OCI-LY7 (cell line): ENCODE data around the gene IGSF3.

Experiments used
- EZH2phosphoT487 ChIP-seq: fragments of 200-600 bp; sonication (generic); IDR thresholded peaks from 2 replicates; pipeline ENCODE4 v1.6.1; 2018; ENCODE audit warnings: low read depth, borderline replicate concordance, mild to moderate bottlenecking, mixed run types, antibody characterized with exemption, low read length, moderate library complexity, mixed read lengths
- TF ChIP-seq, protein P1 (sequence below): fragments of 200-600 bp; sonication (generic); conservative IDR thresholded peaks from 2 replicates; pipeline ENCODE4 v1.5.1; 2014; ENCODE audit warnings: mild to moderate bottlenecking, antibody characterized with exemption, low read length, moderate library complexity, mixed read lengths

GRCh38 chr1:116567790-116568661 is 99.5 kb downstream of the IGSF3 start:
- TF ChIP-seq, protein P1, sequence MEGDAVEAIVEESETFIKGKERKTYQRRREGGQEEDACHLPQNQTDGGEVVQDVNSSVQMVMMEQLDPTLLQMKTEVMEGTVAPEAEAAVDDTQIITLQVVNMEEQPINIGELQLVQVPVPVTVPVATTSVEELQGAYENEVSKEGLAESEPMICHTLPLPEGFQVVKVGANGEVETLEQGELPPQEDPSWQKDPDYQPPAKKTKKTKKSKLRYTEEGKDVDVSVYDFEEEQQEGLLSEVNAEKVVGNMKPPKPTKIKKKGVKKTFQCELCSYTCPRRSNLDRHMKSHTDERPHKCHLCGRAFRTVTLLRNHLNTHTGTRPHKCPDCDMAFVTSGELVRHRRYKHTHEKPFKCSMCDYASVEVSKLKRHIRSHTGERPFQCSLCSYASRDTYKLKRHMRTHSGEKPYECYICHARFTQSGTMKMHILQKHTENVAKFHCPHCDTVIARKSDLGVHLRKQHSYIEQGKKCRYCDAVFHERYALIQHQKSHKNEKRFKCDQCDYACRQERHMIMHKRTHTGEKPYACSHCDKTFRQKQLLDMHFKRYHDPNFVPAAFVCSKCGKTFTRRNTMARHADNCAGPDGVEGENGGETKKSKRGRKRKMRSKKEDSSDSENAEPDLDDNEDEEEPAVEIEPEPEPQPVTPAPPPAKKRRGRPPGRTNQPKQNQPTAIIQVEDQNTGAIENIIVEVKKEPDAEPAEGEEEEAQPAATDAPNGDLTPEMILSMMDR, result no peak
- TF ChIP-seq EZH2phosphoT487, result no peak
